ENCODE data around the gene HOXD8.

Gene HOXD8

DNA sequence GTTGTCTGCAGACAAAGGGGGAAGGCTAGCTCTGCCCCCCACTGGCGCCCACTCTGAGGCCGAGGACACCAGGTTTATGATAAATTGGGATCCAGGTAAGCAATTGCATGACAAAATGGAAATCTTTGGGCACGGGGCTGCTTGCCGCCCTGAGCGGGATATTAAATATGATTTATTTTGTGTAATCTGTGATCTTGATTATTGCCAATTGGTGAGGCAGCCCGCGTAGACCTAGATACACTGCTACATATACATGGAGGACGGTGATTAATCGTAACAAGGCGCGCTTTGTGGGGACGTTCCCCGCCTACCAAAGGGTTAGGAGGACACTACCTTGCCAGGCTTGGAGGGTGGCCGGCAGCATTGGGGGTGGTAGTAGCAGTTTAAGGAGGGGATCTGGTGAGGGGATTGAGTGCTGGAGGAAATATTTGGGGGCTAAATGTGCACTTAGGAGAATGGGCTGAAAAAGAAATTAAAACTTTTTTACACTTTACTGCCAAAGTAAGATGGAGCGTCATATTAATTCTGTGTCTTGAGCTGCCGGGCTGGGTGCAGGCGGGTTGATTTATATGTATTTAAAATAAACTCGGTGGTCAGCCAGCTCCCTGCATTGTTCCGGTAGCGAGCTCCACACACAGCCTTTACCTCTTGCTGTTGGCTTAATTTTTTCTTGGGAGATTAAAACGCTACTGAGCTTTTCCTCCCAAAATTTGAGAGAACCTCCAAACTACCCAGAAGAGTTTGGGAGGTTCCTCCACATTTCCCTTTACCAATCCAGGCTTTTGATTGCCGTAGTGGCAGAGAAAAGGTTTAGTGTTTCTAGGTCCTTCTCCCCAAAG lies 31.7 kb downstream of the HOXD8 start:
- no peak for DNase-seq (ENCODE audit: low read depth)

DNA sequence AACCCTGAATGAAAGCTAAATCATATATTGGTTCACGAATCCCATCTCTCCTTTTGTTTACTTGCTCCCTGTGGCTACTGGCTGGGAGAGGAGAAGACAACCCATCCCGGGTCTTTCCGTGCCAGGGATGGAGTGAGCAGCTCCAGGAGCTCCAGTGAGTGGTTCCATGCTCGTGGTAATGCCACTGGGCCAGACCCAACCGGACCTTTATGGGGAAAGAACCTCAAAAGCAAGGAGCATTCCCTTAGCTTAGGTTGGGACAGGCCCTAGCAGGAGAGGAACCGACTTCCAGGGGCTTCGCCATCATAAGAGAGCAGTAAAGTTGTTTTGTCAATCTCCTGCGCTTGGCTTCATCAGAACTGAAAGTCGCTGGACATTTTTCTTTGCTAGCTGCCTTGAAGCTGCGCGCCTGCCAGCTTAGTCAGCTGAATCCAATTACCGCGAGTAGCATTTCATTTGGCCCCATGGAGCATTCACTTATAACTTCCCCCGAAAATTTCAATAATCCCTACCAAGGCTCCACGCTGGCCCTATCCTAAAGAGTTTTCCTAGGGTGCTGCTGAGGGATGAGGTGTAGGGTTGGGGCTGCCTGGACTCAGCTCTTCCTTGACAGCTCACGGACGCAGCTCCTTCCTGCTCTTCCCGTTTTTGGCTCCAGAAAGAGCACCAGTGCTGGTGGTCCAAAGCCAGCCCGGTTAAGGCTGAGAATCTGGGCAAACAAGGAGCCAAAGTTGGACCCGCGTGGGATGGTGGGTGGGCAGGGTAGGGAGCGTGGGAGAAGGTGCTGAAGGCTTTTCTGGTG lies 32.5 kb downstream of the HOXD8 start:
- no peak for DNase-seq (ENCODE audit: low read depth)

DNA sequence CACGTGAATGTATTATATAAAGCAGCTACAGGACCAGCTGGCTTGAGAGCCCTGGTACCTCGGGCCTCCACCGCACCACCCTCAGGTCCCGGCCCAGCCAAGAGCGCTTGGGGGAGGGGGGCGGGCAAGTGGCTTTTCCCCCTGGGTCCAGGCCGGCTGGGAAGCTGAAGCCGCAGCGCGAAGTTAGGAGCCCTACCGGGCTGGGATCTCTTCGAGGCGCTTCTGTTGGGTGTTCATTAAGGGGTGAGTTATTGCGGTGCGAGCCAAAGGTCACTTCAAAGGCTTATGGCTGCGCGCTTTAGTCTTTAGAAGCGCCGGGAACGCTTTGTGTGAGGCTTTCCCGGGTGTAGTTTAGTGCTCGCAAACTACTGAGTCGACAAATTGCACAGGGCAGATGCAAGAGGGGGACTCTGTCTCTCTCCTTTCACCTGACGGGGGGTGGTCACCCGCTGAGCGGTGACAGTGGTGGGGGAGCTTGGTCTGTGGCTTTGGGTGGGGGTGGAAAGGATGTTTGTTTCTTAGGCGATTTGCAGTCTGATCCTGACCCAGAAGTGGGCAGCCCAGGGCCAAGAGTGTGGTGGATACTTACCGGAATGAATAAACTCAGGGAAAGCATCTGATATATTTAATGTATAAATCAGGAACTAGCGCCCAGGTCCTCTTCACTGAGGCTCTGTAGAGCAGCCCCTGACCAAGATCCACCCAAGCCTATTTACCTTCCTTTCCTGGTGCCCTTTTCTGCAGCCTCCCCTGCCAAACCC lies 33.6 kb downstream of the HOXD8 start:
- DNase-seq (ENCODE audit: low read depth): no peak

DNA sequence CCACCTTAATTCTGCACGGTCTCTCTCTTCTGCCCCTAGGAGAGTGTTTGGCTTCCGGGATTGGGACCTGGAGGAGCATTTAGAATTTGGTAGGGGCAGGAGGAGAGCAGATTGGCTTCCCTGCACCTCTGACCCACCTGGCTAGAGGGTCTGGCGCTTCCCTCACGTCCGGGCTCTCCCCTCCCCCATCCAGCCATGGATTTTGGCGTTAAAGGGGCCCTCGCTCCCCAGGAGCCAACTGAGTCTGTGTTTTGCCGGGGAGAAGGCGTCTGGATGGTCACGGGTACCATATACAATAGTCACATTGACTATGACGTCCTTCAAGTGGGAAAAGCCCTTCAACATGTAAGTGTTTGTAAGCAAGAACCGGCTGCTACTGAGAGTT lies 34.2 kb downstream of the HOXD8 start:
- DNase-seq (ENCODE audit: low read depth): no peak

DNA sequence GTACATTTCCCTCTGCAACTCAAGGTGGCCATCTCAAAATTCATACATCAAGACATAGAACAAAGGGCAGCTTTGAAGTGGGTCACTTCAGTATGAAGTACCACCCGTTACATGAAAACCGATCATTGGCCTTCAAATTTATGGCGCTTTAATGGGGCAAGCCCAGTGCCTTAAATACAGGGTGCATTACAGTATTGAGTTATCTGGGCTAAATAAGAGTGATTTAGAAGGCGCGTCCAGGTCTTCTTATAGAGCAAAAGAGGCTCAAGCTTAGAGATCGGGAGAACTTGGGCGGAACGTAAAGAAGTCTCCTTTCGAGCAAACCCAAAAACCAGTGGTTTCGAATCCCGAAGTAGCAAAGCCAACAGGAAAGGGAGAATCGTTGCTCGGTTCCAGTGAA lies 34.7 kb downstream of the HOXD8 start:
- no peak for DNase-seq (ENCODE audit: low read depth)

DNA sequence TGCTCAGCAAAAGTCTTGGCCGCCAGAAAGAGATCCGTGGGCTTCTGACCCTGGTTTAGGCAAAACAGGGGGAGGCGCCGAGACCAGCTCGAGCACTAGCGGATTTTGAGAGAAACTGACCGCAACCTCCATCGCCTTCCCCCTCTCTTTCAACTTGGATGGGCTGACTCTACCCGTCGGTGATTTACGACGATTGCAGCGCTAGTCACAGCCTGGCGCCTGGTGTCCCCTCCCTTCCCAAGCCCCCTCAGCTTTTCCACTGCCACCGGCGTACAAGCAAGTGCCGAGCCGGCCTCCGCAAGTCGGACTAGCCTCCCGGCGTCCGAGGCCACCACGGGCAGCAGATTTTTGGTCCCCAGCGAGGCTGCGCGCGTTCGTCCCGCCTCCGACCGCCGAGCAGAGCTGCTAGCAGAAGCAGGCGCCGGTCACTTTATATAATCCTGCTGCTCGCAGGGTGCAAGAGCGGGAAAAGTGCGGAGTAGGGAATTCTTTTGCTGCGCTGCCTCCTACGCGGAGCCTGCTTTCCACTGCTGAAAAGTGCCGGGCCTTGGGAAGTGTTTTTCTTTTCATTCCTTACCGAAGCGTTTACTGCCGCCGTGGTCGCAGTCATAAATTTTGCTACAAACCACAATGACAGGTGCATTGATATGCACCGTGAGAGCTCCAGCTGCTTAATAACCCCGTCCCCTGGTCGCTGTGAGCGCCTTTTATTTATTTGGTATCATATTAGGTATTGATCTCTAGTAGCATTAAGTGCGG lies 35.3 kb downstream of the HOXD8 start:
- DNase-seq (ENCODE audit: low read depth): no peak

DNA sequence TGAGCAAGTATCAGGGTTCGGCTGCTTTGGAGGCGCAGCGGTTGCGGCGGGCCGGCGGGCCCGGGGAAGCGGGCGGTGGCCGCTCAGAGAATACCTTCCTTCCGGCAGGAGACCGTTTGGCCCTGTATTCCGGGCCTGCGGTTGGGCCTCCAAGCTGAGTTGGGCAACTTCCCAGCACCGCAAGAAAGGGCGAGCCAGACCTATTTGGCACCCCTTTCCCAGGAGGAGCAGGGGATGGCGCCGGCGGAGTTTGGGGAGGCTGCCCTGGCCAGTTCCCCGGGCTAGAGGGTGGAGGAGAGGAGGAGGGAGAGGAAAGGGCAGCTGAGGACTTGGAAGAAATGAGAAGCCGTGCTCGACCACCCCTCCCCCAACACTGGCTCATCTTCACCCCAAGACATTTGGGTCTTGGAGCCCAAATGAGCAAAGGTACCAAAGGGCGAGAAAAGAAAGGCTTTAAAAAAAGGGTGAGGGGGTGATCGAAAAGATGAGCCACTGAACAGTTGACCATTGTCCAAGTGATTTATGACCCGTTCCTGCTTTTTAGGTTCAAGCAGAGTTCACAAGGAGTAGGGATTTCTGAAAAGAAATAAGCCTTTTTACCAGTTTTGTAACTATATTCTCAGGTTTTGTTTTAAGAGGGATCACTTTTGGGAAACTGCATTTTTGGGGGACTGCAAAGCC lies 36.0 kb downstream of the HOXD8 start:
- DNase-seq (ENCODE audit: low read depth): no peak

DNA sequence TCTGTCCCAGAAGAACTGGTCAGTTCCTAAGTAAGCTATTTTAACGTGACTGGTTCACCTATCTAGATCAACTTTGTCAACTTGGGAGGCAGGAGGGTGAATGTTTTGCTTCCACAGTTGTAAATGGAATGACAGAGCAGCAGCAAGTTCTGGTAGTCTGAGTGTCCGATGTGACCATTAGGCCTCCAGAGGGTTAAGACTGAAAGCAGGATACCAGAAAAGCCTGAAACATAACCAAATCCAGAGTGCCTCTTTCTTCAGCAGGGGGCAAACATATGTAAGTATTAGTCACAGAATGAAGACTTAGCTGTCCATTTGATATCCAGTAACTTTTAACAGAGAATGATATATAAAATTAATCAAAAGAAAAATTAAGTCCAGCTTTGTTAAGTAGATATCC lies 36.8 kb downstream of the HOXD8 start:
- DNase-seq (ENCODE audit: low read depth): no peak

DNA sequence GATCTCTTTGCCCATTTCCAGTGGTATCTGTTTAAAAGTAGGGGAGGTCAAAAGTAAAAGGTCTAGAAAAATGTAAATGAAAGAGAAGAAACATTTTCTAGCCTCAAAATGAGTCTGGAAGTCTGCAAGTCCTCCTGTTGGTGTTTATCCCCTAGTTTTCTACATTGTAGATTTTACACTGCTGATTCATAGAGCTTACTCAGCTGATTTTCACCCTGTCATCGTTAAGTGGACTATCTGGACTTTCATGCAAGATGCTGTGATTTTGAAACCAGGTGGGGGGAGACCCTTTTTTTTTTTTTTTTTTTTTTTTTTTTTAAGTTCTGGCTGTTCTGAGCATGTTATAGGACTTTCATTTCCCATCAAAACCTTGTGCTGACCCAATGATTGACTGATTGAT lies 37.9 kb downstream of the HOXD8 start:
- DNase-seq (ENCODE audit: low read depth): no peak

DNA sequence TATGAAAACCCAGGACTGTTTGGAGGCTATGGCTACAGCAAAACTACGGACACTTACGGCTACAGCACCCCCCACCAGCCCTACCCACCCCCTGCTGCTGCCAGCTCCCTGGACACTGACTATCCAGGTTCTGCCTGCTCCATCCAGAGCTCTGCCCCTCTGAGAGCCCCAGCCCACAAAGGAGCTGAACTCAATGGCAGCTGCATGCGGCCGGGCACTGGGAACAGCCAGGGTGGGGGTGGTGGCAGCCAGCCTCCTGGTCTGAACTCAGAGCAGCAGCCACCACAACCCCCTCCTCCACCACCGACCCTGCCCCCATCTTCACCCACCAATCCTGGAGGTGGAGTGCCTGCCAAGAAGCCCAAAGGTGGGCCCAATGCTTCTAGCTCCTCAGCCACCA lies 39.7 kb downstream of the HOXD8 start:
- no peak for DNase-seq (ENCODE audit: low read depth)

DNA sequence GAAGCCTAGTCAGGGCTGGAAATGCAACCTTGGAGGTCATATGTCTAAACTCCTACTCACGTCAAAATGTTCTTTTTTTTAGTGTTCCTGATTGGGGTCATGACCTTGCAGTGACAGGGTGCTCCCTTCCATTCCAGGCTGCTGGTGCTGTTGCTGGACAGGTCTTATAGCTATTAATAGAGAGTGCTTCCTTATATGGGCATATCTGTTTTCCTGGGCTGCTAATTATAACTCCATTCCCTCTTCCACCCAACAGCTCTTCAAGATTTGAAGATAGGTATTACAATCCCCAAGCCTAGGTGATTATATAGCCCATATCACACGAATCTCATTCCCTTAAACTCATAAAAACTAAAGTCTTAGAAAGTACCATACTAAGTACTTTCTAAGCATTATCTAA lies 40.2 kb downstream of the HOXD8 start:
- no peak for DNase-seq (ENCODE audit: low read depth)

DNA sequence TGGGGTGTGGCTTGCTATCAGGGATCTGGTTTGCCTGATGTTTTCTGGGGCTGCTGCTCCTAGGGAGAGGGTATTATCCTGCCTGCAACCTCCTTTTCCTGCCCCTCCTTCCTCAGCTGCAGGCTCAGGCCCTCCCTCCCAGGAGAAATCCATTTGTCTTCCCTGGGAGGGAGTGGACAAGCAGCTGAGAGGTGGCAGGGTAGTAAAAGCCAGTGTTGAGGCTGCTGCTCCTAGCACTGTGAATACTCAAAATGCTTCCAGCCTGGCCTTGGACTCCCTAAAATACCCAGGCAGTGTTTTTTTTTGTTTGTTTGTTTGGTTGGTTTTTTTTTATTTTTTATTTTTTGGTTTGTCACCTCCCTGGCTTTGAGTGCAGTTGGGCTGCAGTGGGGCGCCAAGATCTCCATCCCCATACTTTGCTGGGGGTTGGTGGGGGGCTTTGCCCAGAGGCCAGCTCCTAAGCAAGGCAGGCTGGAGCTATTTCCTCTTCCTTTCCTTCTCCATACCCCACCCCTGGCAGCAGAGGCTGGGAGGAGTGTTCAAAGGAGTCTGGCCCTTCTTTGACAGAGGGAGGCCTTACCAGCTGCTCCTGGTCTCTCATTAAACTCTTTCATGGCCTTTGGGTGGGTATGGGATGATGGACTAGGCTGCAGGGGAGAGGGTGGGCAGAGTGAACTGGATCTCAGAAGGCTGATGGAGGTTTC lies 41.2 kb downstream of the HOXD8 start:
- DNase-seq (ENCODE audit: low read depth): no peak

DNA sequence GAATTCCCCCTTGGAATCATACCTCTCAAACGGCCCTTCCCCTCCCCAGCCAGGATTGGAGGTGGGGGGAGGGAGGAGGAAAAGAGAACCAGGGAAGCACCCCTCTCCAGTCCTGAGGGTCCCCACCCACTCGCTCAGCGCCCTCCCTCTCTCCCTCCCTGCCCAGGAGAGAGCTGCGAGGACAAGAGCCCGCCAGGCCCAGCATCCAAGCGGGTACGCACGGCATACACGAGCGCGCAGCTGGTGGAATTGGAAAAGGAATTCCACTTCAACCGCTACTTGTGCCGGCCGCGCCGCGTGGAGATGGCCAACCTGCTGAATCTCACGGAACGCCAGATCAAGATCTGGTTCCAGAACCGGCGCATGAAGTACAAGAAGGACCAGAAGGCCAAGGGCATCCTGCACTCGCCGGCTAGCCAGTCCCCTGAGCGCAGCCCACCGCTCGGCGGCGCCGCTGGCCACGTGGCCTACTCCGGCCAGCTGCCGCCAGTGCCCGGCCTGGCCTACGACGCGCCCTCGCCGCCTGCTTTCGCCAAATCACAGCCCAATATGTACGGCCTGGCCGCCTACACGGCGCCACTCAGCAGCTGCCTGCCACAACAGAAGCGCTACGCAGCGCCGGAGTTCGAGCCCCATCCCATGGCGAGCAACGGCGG lies 42.0 kb downstream of the HOXD8 start:
- DNase-seq (ENCODE audit: low read depth): no peak

DNA sequence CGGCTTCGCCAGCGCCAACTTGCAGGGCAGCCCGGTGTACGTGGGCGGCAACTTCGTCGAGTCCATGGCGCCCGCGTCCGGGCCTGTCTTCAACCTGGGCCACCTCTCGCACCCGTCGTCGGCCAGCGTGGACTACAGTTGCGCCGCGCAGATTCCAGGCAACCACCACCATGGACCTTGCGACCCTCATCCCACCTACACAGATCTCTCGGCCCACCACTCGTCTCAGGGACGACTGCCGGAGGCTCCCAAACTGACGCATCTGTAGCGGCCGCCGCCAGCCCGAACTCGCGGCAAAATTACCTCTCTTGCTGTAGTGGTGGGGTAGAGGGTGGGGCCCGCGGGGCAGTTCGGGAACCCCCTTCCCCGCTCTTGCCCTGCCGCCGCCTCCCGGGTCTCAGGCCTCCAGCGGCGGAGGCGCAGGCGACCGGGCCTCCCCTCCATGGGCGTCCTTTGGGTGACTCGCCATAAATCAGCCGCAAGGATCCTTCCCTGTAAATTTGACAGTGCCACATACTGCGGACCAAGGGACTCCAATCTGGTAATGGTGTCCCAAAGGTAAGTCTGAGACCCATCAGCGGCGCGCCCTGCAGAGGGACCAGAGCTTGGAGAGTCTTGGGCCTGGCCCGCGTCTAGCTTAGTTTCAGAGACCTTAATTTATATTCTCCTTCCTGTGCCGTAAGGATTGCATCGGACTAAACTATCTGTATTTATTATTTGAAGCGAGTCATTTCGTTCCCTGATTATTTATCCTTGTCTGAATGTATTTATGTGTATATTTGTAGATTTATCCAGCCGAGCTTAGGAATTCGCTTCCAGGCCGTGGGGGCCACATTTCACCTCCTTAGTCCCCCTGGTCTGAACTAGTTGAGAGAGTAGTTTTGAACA lies 42.7 kb downstream of the HOXD8 start:
- no peak for DNase-seq (ENCODE audit: low read depth)

DNA sequence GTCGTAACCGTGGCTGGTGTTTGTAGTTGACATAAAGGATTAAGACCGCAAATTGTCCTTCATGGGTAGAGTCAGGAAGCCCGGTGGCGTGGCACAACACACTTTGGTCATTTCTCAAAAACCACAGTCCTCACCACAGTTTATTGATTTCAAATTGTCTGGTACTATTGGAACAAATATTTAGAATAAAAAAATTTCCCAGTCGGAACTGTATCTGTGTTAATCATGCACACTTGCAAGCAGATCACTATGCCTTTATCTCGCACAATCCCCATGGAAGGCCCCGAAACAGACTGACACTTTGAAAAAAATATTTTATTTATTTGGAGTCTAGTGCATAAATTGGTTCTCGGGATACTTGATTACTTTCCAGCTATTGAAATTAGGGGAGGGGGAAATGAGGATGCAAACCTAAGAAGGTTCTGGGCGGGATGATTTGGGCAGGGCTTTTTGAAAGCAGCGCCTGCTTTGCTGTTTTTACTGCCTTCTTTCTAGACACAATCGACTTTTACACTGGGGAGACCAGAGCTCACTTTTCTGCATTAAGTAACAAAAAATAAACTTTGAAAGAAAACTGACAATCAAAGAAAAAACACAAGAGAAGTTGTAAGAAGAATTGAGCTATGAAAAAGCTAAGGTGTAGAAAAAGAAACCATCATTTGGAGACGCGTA lies 43.5 kb downstream of the HOXD8 start:
- no peak for DNase-seq (ENCODE audit: low read depth)

DNA sequence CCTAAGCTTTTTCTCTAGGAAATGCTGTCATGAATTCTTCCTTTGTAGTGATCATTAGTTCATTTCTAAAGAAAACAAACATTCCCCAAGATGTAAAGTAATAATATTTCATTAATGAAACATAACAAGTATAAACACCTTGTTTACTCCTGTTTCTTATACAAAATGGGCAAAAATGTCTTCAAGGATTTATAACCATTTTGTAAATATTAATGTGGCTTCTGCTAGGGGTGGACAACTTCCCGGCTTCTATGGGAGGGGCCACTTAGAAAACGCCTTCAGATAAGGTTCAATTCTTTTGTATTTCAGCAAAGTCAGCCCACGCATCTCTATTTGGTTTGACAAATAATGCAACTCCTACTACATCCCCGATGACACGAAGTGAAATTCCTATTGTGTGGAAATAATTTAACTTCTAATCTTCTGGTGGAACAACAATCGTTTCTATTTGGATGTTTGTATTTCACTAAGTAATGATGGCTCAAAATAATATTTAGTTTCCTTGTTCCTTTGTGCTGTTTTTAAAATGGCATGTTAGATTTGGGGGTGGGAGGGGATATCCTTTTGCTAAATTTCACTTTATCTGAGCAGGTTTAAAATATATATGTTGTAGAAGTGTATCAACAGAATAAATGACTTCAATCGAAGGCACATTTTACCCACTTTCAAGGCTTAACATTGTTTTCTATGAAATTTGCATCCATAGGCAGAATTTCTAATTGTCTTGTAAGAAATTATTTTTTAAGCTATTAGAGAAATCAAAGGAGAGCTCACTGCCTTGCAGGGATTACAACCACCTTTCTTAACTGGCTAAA lies 44.3 kb downstream of the HOXD8 start:
- no peak for DNase-seq (ENCODE audit: low read depth)

DNA sequence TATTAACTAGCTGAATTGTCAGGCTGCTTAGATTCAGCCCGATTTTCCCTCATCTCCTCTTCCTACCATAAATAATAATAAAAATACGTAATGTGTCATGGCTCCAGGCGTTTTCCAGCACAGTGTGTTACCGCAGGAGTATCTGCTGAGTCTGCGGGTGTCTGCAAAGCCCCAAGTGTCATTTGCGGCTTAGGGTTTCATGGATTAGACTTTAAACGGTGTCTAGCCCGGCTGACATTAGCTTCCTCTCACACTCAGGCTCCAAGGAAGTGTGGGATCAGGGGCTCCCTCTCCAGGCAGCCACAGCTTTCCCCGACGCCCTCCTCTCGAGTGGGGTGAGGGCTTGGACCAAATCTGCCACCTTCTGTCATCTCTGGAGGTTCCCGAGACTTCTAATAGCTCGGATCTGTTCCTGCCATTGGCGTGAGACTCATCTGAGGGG lies 44.9 kb downstream of the HOXD8 start:
- DNase-seq (ENCODE audit: low read depth): no peak

All from HS-5 (cell line).